ENCODE results near the gene NLRP5. TPM values are rescaled to one million over a fixed set of nuclear protein-coding genes. Genes with fewer than 3 reads are reported as not detected.

The NLRP5 gene
- total RNA-seq, 1 experiment from 2014 or later = not detected

DNA sequence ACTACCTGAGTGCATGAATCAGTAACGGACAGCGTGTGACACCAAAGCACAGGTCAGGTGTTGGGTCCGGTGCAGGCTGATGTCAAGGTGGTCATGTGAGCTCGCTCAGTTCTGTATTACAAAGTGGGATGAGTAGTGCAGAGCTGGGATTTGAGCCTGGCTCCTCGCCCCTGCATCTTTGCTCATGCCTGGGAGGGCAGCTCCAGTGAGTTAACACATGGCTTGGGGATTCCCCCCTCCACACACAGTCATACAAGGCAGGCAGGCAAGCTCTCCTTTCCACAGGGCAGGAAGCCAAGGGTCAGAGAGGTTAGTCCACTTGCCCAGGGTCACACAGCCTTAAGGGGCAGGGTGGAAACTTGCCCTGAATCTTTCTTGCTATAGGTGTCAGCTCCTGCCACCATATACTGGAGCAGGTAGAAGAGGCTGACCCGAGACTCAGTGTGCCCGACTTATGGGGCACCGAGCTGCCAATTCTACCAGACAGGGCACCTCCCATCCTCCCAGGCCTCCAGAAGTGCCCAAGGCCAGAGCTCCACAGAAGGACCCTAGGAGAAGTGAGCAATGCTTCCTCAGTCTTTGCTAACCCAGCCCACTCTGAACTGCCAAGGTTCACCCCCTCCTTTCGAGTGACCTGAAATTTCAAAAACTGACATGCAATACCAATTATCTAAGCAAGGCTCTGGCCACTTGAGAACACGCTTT is 99.1 kb downstream of the NLRP5 start:
- H3K27ac ChIP-seq (ENCODE audit: low read length) = no peak overlapping the region
- H3K9ac ChIP-seq (ENCODE audit: low read length) = no peak overlapping the region
- no peak overlapping the region for H3K4me3 ChIP-seq (ENCODE audit: low read length)
- H3K9me2 ChIP-seq (replicated peaks; ENCODE audit: low read length) = no peaks in the 10 kb centered on the region
- no peaks in the 10 kb centered on the region; the same call in 1 of the 2 replicates for H3K4me1 ChIP-seq (ENCODE audit: insufficient read depth, low read length)
- no peak overlapping the region for H2AFZ ChIP-seq (ENCODE audit: low read length)
- no TSS peak for BruUV-seq (replicated peaks)
- peaks cover 18% of the 10 kb centered on the region for H3K79me2 ChIP-seq (ENCODE audit: low read length)
- H3F3A ChIP-seq (ENCODE audit: low read length, unreplicated experiment) = peaks cover 4% of the 10 kb centered on the region
- H3K9me3 ChIP-seq (ENCODE audit: low read length) = no peaks in the 10 kb centered on the region
- ChIA-PET POLR2A (ENCODE audit: unreplicated experiment) (interaction anchor here (0.6 kb wide), 1 partner anchor 177 kb away, joined by 5 read pairs; no protein-coding TSS in a partner anchor), CTCF (no interaction called here)
- intact Hi-C loops (cut with micrococcal nuclease) = no loop called here
- H3K36me3 ChIP-seq (ENCODE audit: low read depth, low read length) = peaks cover 14% of the 10 kb centered on the region; the same call in 1 of the 2 replicates
- no peaks in the 10 kb centered on the region for H3K27me3 ChIP-seq (ENCODE audit: low read length)
- ATAC-seq (no peak), DNase-seq (no peak)
- peaks cover 32% of the 10 kb centered on the region for H4K20me1 ChIP-seq (ENCODE audit: low read length)
- TF ChIP-seq, protein P1, sequence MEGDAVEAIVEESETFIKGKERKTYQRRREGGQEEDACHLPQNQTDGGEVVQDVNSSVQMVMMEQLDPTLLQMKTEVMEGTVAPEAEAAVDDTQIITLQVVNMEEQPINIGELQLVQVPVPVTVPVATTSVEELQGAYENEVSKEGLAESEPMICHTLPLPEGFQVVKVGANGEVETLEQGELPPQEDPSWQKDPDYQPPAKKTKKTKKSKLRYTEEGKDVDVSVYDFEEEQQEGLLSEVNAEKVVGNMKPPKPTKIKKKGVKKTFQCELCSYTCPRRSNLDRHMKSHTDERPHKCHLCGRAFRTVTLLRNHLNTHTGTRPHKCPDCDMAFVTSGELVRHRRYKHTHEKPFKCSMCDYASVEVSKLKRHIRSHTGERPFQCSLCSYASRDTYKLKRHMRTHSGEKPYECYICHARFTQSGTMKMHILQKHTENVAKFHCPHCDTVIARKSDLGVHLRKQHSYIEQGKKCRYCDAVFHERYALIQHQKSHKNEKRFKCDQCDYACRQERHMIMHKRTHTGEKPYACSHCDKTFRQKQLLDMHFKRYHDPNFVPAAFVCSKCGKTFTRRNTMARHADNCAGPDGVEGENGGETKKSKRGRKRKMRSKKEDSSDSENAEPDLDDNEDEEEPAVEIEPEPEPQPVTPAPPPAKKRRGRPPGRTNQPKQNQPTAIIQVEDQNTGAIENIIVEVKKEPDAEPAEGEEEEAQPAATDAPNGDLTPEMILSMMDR (conservative IDR thresholded peaks at IDR 0.05; ENCODE audit: low read depth, low read length) = no peak
- TF ChIP-seq EZH2phosphoT487 (IDR thresholded peaks at IDR 0.05; ENCODE audit: borderline replicate concordance, low read length) (no peak), EZH2 (IDR thresholded peaks at IDR 0.05; ENCODE audit: low read length, unreplicated experiment) (no peak)
- H3K4me2 ChIP-seq (ENCODE audit: low read length) = no peak overlapping the region

DNA sequence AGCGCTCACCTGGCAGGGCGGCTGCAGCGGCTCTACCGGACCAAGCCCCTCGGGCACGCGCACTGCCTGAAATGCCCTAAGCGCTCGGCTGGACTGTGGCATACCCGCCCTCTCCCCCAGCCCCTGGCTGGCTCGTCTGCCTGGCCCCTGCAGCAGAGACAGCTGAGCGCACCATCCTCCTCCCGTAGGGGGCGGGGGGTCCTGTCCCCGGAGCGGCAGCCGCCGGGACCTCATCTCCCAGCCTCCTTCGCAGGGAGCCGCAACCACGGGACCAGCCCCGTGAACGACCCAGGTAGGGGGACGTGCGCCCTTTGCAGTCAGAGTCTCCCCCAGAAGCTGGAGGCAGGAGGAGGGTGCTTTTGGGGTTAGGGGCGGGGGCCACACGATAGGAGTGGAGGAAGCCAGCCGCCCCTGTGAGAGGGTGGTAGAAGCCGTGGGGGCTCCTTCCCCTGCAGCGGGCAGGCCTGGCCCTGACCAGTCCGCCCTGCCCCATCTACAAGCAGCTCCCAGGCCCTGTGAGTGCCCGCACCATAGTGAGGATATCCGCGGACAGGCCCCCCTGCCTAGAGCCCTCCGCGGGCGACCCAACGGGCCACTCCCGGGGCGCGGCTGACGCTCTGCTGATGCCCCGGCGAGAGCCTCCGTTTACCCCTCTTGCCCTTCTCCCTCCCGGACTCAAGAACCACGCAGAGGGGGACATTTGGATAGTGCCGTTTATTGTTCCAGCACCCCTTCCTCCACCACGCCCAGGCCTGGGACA is 100.3 kb downstream of the NLRP5 start:
- H4K20me1 ChIP-seq (ENCODE audit: low read length) = peaks cover 44% of the 10 kb centered on the region
- no peaks in the 10 kb centered on the region for H3K27me3 ChIP-seq (ENCODE audit: low read length)
- TF ChIP-seq EZH2 (IDR thresholded peaks at IDR 0.05; ENCODE audit: low read length, unreplicated experiment) (no peak), EZH2phosphoT487 (IDR thresholded peaks at IDR 0.05; ENCODE audit: borderline replicate concordance, low read length) (no peak)
- TF ChIP-seq, protein P1 (conservative IDR thresholded peaks at IDR 0.05; ENCODE audit: low read depth, low read length) = no peak
- no peak overlapping the region for H3K27ac ChIP-seq (ENCODE audit: low read length)
- CTCF ChIA-PET = no interaction called here
- H3K9me2 ChIP-seq (replicated peaks; ENCODE audit: low read length) = no peaks in the 10 kb centered on the region
- H3K9me3 ChIP-seq (ENCODE audit: low read length) = no peaks in the 10 kb centered on the region
- peaks cover 17% of the 10 kb centered on the region; the same call in 1 of the 2 replicates for H3K36me3 ChIP-seq (ENCODE audit: low read depth, low read length)
- no peaks in the 10 kb centered on the region for H3K4me1 ChIP-seq (ENCODE audit: insufficient read depth, low read length)
- no peak for ATAC-seq
- H3F3A ChIP-seq (ENCODE audit: low read length, unreplicated experiment) = peaks cover 4% of the 10 kb centered on the region
- peaks cover 29% of the 10 kb centered on the region for H3K79me2 ChIP-seq (ENCODE audit: low read length)
- no peak for DNase-seq
- POLR2A ChIA-PET (ENCODE audit: unreplicated experiment) = no interaction called here
- no peak overlapping the region for H3K9ac ChIP-seq (ENCODE audit: low read length)
- H3K4me3 ChIP-seq (ENCODE audit: low read length) = no peak overlapping the region
- no peak overlapping the region for H3K4me2 ChIP-seq (ENCODE audit: low read length)
- BruUV-seq (replicated peaks) = no TSS peak
- intact Hi-C loops (cut with micrococcal nuclease) = no loop called here
- no peak overlapping the region for H2AFZ ChIP-seq (ENCODE audit: low read length)
